OCI-LY7 (cell line): ENCODE results near the gene ADPRHL1.

Source experiments
- EZH2phosphoT487 ChIP-seq: fragments of 200-600 bp; sonication (generic); IDR thresholded peaks from 2 replicates; pipeline ENCODE4 v1.6.1; 2018; ENCODE audit warnings: low read depth, borderline replicate concordance, mild to moderate bottlenecking, mixed run types, antibody characterized with exemption, low read length, moderate library complexity, mixed read lengths
- TF ChIP-seq, protein P1 (sequence below): fragments of 200-600 bp; sonication (generic); conservative IDR thresholded peaks from 2 replicates; pipeline ENCODE4 v1.5.1; 2014; ENCODE audit warnings: mild to moderate bottlenecking, antibody characterized with exemption, low read length, moderate library complexity, mixed read lengths

DNA sequence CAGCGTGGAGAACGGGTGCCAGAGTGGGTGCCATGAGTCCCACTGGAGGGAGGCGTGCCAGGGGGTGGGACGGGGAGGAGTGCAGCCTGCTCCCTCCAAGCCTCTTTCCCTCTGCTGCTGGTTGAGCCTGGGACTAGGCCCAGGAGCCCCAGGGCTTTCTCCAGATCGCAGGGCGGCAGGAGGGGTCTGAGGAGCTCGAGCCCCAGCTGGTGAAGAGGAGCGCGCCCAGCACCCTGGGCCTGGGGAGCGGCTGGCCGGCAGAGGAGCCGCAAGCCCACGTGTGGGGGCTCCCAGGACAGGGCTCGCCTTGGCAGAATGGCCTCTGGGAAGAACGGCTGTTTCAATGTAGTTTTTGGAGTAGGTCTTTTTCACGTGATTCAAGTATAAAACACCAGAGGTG, 49.4 kb upstream of the ADPRHL1 start:
- TF ChIP-seq, protein P1, sequence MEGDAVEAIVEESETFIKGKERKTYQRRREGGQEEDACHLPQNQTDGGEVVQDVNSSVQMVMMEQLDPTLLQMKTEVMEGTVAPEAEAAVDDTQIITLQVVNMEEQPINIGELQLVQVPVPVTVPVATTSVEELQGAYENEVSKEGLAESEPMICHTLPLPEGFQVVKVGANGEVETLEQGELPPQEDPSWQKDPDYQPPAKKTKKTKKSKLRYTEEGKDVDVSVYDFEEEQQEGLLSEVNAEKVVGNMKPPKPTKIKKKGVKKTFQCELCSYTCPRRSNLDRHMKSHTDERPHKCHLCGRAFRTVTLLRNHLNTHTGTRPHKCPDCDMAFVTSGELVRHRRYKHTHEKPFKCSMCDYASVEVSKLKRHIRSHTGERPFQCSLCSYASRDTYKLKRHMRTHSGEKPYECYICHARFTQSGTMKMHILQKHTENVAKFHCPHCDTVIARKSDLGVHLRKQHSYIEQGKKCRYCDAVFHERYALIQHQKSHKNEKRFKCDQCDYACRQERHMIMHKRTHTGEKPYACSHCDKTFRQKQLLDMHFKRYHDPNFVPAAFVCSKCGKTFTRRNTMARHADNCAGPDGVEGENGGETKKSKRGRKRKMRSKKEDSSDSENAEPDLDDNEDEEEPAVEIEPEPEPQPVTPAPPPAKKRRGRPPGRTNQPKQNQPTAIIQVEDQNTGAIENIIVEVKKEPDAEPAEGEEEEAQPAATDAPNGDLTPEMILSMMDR: no peak
- TF ChIP-seq EZH2phosphoT487: no peak
